ENCODE measurements around the gene FOXK1.

Gene FOXK1

DNA sequence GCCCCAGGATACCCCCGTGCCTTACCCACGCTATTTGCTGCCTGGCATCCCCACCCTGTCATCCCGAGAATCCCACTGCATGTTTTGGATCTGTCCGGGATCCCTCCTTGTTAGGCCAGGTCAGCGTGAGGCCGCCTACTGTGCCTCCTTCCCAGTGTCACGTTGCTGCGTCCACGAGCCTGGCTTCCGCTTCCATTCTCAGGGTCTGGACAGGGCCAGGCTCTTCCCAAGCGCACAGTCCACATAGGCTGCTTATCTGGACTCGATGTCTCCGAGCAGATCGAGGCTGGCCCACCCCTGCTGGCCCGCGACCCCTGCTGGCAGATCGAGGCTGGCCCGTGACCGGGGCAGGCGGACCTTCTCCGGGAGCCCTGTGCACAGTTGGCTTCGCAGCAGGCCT lies 27.1 kb downstream of the FOXK1 start:
- Histone ChIP-seq H3K4me1 (ENCODE audit: control insufficient read depth in 2 of 2, insufficient read depth in 1 of 2, low read depth in 1 of 2, low read length in 2 of 2) (peaks cover 21% of the 10 kb centered on the region in 2 donors), H2BK12ac (ENCODE audit: low read length) (no peak overlapping the region), H3K9me3 (replicated peaks in 1 of 2; ENCODE audit: control insufficient read depth in 2 of 2, insufficient read depth in 1 of 2, low read depth in 1 of 2, low read length in 2 of 2) (peaks cover 0 to 8% of the 10 kb centered on the region in 2 donors), H3K36me3 (replicated peaks in 1 of 2; ENCODE audit: control insufficient read depth in 2 of 2, insufficient read depth in 2 of 2, low read length in 2 of 2) (peaks cover 0 to 24% of the 10 kb centered on the region in 2 donors), H3K27ac (replicated peaks; ENCODE audit: low read length) (no peak overlapping the region), H3K79me1 (ENCODE audit: low read depth, low read length) (peaks cover 6% of the 10 kb centered on the region), H3K4me2 (ENCODE audit: insufficient read depth, low read length, poor library complexity, severe bottlenecking) (no peak overlapping the region), H2BK5ac (ENCODE audit: low read length) (no peak overlapping the region), H4K91ac (ENCODE audit: low read depth, low read length, poor library complexity) (no peak overlapping the region), H2AFZ (ENCODE audit: low read length) (no peak overlapping the region), H3K27me3 (ENCODE audit: control insufficient read depth in 3 of 3, insufficient read depth in 3 of 3, low read depth in 1 of 3, low read length in 3 of 3) (no peaks in the 10 kb centered on the region), H3K4me3 (ENCODE audit: low read length in 2 of 2) (no peak overlapping the region), H3K18ac (ENCODE audit: low read length) (peak overlapping the region; percentile 49), H2BK120ac (ENCODE audit: low read depth, low read length) (no peak overlapping the region), H3K23ac (ENCODE audit: low read depth, low read length, poor library complexity) (no peak overlapping the region), H3K14ac (ENCODE audit: low read length) (peak overlapping the region; percentile 5), H2AK5ac (ENCODE audit: low read depth, low read length) (peak overlapping the region; percentile 53), H3K9ac (ENCODE audit: low read depth, low read length, poor library complexity) (peak overlapping the region; percentile 57), H3K4ac (ENCODE audit: low read length) (no peak overlapping the region), H4K8ac (ENCODE audit: low read depth, low read length) (no peak overlapping the region), H2BK15ac (ENCODE audit: low read length) (no peak overlapping the region)
- DNase-seq (ENCODE audit: low spot score) = no peak
- no CpG with 5 or more reads among the region's 22 CpGs for WGBS, 2 donors (ENCODE audit: extremely low coverage in 2 of 2, insufficient read length in 2 of 2, insufficient replicate concordance in 1 of 2)

DNA sequence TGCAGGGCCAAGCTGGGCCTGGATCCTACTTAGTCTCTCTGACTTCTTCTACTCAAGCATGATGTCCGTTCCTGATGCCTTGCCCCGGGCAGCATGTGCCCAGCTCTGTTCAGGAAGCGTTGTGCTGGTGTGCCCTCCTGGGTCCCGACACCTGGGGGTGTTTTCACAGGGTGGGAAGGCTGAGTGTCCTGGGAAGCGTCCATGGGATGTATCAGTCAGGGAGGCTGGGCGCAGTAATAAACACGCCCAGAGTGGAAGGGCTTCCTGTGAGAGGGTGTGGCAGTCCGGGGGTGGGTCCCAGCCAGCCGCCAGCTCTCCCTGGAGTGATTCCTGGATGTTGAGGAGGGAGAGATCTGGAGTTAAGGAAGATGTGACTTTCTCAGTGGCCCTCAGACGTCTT lies 29.0 kb downstream of the FOXK1 start:
- Histone ChIP-seq H2BK15ac (ENCODE audit: low read length) (no peak overlapping the region), H3K4me2 (ENCODE audit: insufficient read depth, low read length, poor library complexity, severe bottlenecking) (no peak overlapping the region), H3K27ac (replicated peaks; ENCODE audit: low read length) (no peak overlapping the region), H3K9ac (ENCODE audit: low read depth, low read length, poor library complexity) (no peak overlapping the region), H4K8ac (ENCODE audit: low read depth, low read length) (no peak overlapping the region), H3K27me3 (ENCODE audit: control insufficient read depth in 3 of 3, insufficient read depth in 3 of 3, low read depth in 1 of 3, low read length in 3 of 3) (no peaks in the 10 kb centered on the region), H3K36me3 (replicated peaks in 1 of 2; ENCODE audit: control insufficient read depth in 2 of 2, insufficient read depth in 2 of 2, low read length in 2 of 2) (peaks cover 4 to 38% of the 10 kb centered on the region in 2 donors), H2AFZ (ENCODE audit: low read length) (no peak overlapping the region), H3K79me1 (ENCODE audit: low read depth, low read length) (peaks cover 9% of the 10 kb centered on the region), H2BK5ac (ENCODE audit: low read length) (no peak overlapping the region), H3K9me3 (replicated peaks in 1 of 2; ENCODE audit: control insufficient read depth in 2 of 2, insufficient read depth in 1 of 2, low read depth in 1 of 2, low read length in 2 of 2) (peaks cover 5 to 20% of the 10 kb centered on the region in 2 donors), H3K23ac (ENCODE audit: low read depth, low read length, poor library complexity) (no peak overlapping the region), H3K4me3 (ENCODE audit: low read length in 2 of 2) (no peak overlapping the region), H4K91ac (ENCODE audit: low read depth, low read length, poor library complexity) (no peak overlapping the region), H3K14ac (ENCODE audit: low read length) (no peak overlapping the region), H2BK120ac (ENCODE audit: low read depth, low read length) (no peak overlapping the region), H3K18ac (ENCODE audit: low read length) (no peak overlapping the region), H2BK12ac (ENCODE audit: low read length) (no peak overlapping the region), H3K4me1 (ENCODE audit: control insufficient read depth in 2 of 2, insufficient read depth in 1 of 2, low read depth in 1 of 2, low read length in 2 of 2) (peaks cover 21 to 22% of the 10 kb centered on the region in 2 donors), H2AK5ac (ENCODE audit: low read depth, low read length) (no peak overlapping the region), H3K4ac (ENCODE audit: low read length) (no peak overlapping the region)
- WGBS, 2 donors (ENCODE audit: extremely low coverage in 2 of 2, insufficient read length in 2 of 2, insufficient replicate concordance in 1 of 2) = no CpG with 5 or more reads among the region's 10 CpGs
- DNase-seq (ENCODE audit: low spot score) = no peak

DNA sequence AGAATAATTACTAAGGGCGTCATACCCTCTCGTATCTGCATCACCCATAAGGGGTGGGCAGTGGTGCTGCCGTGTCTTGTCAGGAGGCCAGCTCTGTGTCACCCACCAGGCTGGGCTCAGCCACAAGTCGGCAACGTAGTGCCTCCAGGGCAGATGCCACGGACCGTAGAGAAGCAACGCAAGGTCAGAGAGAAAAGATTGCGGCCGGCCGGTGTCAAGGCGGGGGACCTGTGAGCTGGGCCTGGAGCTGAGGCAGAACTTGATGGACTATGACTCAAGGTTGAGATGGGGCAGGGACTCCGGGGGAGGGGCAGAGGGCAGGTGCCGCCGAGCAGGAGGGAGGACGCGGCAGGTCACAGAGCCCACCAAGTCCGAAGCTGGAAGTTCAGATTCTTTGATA lies 29.5 kb downstream of the FOXK1 start:
- H2AFZ ChIP-seq (ENCODE audit: low read length) = no peak overlapping the region
- DNase-seq (ENCODE audit: low spot score) = no peak
- H2AK5ac ChIP-seq (ENCODE audit: low read depth, low read length) = no peak overlapping the region
- H3K27me3 ChIP-seq (ENCODE audit: control insufficient read depth in 3 of 3, insufficient read depth in 3 of 3, low read depth in 1 of 3, low read length in 3 of 3) = no peaks in the 10 kb centered on the region
- no CpG with 5 or more reads among the region's 18 CpGs for WGBS, 2 donors (ENCODE audit: extremely low coverage in 2 of 2, insufficient read length in 2 of 2, insufficient replicate concordance in 1 of 2)
- H3K4me1 ChIP-seq (ENCODE audit: control insufficient read depth in 2 of 2, insufficient read depth in 1 of 2, low read depth in 1 of 2, low read length in 2 of 2) = peaks cover 17 to 18% of the 10 kb centered on the region in 2 donors
- no peak overlapping the region for H4K91ac ChIP-seq (ENCODE audit: low read depth, low read length, poor library complexity)
- H3K27ac ChIP-seq (replicated peaks; ENCODE audit: low read length) = no peak overlapping the region
- no peak overlapping the region for H4K8ac ChIP-seq (ENCODE audit: low read depth, low read length)
- H3K9me3 ChIP-seq (replicated peaks in 1 of 2; ENCODE audit: control insufficient read depth in 2 of 2, insufficient read depth in 1 of 2, low read depth in 1 of 2, low read length in 2 of 2) = peaks cover 5 to 20% of the 10 kb centered on the region in 2 donors
- H2BK5ac ChIP-seq (ENCODE audit: low read length) = no peak overlapping the region
- H3K36me3 ChIP-seq (replicated peaks in 1 of 2; ENCODE audit: control insufficient read depth in 2 of 2, insufficient read depth in 2 of 2, low read length in 2 of 2) = peaks cover 4 to 38% of the 10 kb centered on the region in 2 donors
- H3K4me3 ChIP-seq (ENCODE audit: low read length in 2 of 2) = no peak overlapping the region
- no peak overlapping the region for H3K4ac ChIP-seq (ENCODE audit: low read length)
- H3K9ac ChIP-seq (ENCODE audit: low read depth, low read length, poor library complexity) = peak overlapping the region; percentile 1
- no peak overlapping the region for H2BK120ac ChIP-seq (ENCODE audit: low read depth, low read length)
- no peak overlapping the region for H3K4me2 ChIP-seq (ENCODE audit: insufficient read depth, low read length, poor library complexity, severe bottlenecking)
- H2BK12ac ChIP-seq (ENCODE audit: low read length) = no peak overlapping the region
- peaks cover 9% of the 10 kb centered on the region for H3K79me1 ChIP-seq (ENCODE audit: low read depth, low read length)
- H2BK15ac ChIP-seq (ENCODE audit: low read length) = no peak overlapping the region
- H3K23ac ChIP-seq (ENCODE audit: low read depth, low read length, poor library complexity) = peak overlapping the region; percentile 40
- no peak overlapping the region for H3K18ac ChIP-seq (ENCODE audit: low read length)
- peak overlapping the region; percentile 78 for H3K14ac ChIP-seq (ENCODE audit: low read length)

DNA sequence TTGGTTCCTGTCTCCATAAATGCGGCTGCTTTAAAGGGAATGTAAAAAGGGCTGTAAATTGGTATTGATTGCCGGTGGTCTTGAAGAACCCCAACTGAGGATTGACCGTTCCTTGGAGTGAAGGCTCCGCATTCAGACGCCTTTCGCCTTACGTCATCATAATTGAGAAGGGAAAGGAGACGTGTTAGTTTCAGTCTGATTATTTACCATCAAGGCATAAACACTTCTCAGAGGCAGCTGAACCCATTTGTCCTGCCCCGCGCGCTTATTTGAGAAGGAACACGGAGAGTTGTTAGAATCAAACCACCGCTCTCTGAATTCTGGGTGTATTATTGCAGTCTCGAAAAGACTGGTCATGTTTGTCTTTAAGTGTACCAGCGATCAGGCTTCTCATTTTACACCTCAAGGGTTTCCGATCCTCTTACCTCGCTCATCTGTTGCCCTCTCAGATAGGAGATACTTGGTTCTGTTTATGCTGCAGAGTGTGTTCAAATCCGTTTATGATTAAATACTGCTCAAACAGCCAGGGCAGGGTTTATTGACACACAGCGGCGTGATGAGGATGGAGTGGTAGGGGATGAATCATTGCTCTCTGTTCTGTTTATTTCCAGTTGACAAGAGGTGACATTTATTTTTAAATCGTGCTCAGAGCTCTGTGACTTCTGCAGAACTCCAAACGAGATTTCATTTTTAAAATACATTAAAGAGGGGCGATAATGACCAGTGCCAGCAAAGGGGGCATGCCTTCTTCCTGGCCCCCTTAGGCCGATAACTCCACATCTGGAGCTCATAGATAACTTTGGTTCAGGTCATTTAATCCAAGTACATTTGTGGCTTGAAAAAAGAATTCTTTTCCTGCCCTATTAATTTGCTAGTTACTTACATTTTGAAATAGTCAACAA lies 30.4 kb downstream of the FOXK1 start:
- Histone ChIP-seq H3K4me1 (ENCODE audit: control insufficient read depth in 2 of 2, insufficient read depth in 1 of 2, low read depth in 1 of 2, low read length in 2 of 2) (peaks cover 13 to 17% of the 10 kb centered on the region in 2 donors), H2BK5ac (ENCODE audit: low read length) (no peak overlapping the region), H3K36me3 (replicated peaks in 1 of 2; ENCODE audit: control insufficient read depth in 2 of 2, insufficient read depth in 2 of 2, low read length in 2 of 2) (peaks cover 4 to 38% of the 10 kb centered on the region in 2 donors), H2BK12ac (ENCODE audit: low read length) (no peak overlapping the region), H4K91ac (ENCODE audit: low read depth, low read length, poor library complexity) (no peak overlapping the region), H2AFZ (ENCODE audit: low read length) (no peak overlapping the region), H3K23ac (ENCODE audit: low read depth, low read length, poor library complexity) (no peak overlapping the region), H3K14ac (ENCODE audit: low read length) (no peak overlapping the region), H3K4me2 (ENCODE audit: insufficient read depth, low read length, poor library complexity, severe bottlenecking) (no peak overlapping the region), H4K8ac (ENCODE audit: low read depth, low read length) (no peak overlapping the region), H2BK120ac (ENCODE audit: low read depth, low read length) (no peak overlapping the region), H3K9ac (ENCODE audit: low read depth, low read length, poor library complexity) (no peak overlapping the region), H3K4ac (ENCODE audit: low read length) (no peak overlapping the region), H3K18ac (ENCODE audit: low read length) (no peak overlapping the region), H3K79me1 (ENCODE audit: low read depth, low read length) (peaks cover 17% of the 10 kb centered on the region), H3K4me3 (ENCODE audit: low read length in 2 of 2) (no peak overlapping the region), H3K27me3 (ENCODE audit: control insufficient read depth in 3 of 3, insufficient read depth in 3 of 3, low read depth in 1 of 3, low read length in 3 of 3) (no peaks in the 10 kb centered on the region), H3K27ac (replicated peaks; ENCODE audit: low read length) (no peak overlapping the region), H3K9me3 (replicated peaks in 1 of 2; ENCODE audit: control insufficient read depth in 2 of 2, insufficient read depth in 1 of 2, low read depth in 1 of 2, low read length in 2 of 2) (peaks cover 5 to 20% of the 10 kb centered on the region in 2 donors), H2AK5ac (ENCODE audit: low read depth, low read length) (no peak overlapping the region), H2BK15ac (ENCODE audit: low read length) (no peak overlapping the region)
- no CpG with 5 or more reads among the region's 24 CpGs for WGBS, 2 donors (ENCODE audit: extremely low coverage in 2 of 2, insufficient read length in 2 of 2, insufficient replicate concordance in 1 of 2)
- DNase-seq (ENCODE audit: low spot score) = no peak

Measured in neuronal stem cell (in vitro differentiated cells).